ENCODE measurements around the gene VAPA.

DNA sequence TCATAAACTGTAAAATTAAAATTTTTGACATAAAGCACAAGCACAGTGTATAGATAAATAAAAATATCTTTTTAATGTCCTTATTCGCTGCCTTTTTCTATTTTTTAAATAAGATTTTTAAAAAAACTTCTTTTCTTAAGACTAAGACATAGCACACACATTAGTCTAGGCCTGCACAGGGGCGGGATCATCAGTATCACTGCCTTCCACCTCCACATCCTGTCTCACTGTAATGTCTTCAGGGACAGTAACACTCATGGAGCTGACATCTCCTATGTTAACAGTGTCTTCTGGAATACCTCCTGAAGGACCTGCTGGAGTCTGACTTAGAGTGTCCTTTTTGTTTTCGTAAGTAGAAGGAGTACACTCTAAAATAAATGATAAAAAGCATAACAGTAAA is 33.0 kb downstream of the VAPA start:
- TF ChIP-seq CTCF (IDR thresholded peaks at IDR 0.05; ENCODE audit: low read depth, low read length) (no peak), MAX (IDR thresholded peaks at IDR 0.05; ENCODE audit: low read depth, low read length) (no peak)

Measured in NB4 (cell line).